ENCODE measurements around the gene CHRNA5. TPM values are rescaled to one million over a fixed set of nuclear protein-coding genes. Genes with fewer than 3 reads are reported as not detected.

The CHRNA5 gene
- total and polyA plus RNA-seq, 9 of the 15 experiments (the other 6 are each of a cell fraction or from before 2014, with no cell fraction given), result 2.8 to 16.1 (median 11.4) TPM

DNA sequence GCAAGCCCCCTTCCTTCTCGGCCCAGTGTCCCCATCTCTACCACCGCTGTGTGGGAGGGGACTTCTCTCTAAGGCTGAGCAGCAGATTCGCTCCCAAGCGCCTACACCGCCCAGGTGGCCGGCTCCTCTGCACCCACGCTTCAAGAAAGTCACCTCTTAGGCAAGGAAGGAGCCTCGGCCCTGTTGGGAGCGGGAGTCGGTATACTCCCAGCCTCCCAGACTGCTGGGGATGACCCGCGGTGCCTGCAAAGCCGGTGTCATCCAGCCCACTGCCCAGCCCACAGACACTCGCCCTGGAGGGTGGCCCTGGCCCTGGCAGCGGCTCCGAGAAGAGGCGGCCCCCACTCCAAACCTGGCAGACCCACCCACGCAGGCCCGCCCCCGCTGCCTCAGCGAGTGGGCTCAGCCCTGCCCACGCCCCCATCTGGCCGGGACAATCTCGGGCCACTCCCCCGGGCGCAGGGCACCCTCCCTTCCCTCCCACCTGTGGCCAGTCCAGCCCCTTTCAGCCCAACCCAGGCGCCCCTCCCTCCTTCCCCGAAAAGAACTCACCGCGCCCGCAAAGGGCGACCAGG lies 75.3 kb downstream of the CHRNA5 start:
- no peak overlapping the region for H3K27ac ChIP-seq (ENCODE audit: extremely low read depth, low read depth, low read length)
- H4K20me1 ChIP-seq (replicated peaks; ENCODE audit: control insufficient read depth, insufficient read depth, low read length), result 0 out of 2 replicates have a peak, but pooled peaks cover 3% of the 10 kb centered on the region
- ChIA-PET POLR2A (interaction anchor here (0.6 to 1.0 kb wide), 2 partner anchors 11 to 12 kb away, joined by 4 read pairs; no protein-coding TSS in a partner anchor), CTCF (ENCODE audit: low intra/inter-chr PET ratio) (interaction anchor here (1.1 kb wide), 1 partner anchor 68 kb away, joined by 3 read pairs; no protein-coding TSS in a partner anchor)
- H3K27me3 ChIP-seq (ENCODE audit: control insufficient read depth in 2 of 2, insufficient read depth in 2 of 2, low read length in 2 of 2), result peaks cover 9 to 30% of the 10 kb centered on the region in 2 experiments; a peak in 4 of 5 replicates
- DNase-seq (ENCODE audit: extremely low read depth in 1 of 4, low spot score in 3 of 4) (peak in 3 of 4 experiments; percentile 24 to 88 (median 86)), ATAC-seq (peak; percentile 63), FAIRE-seq (no peak)
- no peaks in the 10 kb centered on the region for H3K79me2 ChIP-seq (ENCODE audit: control insufficient read depth, insufficient read depth, low read length)
- in situ Hi-C loops (cut with MboI) (no loop called here), intact Hi-C loops (cut with micrococcal nuclease) (no loop called here)
- H3K9me3 ChIP-seq (replicated peaks; ENCODE audit: control insufficient read depth, insufficient read depth, low read depth, low read length), result no peaks in the 10 kb centered on the region
- no peaks in the 10 kb centered on the region for H3K9me1 ChIP-seq (ENCODE audit: control insufficient read depth, insufficient read depth, low read length)
- H3K4me3 ChIP-seq, result peak overlapping the region; percentile 13; the same call in 1 of the 2 replicates
- H2AFZ ChIP-seq (ENCODE audit: low read depth, low read length), result peak overlapping the region; percentile 44
- no peak overlapping the region for H3K9ac ChIP-seq (ENCODE audit: insufficient read depth in 1 of 2, low read depth in 2 of 2, low read length in 2 of 2)
- H3K4me1 ChIP-seq (replicated peaks in 1 of 2; ENCODE audit: control insufficient read depth in 2 of 2, insufficient read depth in 2 of 2, low read length in 2 of 2), result peaks cover 3 to 12% of the 10 kb centered on the region in 2 experiments; a peak in 3 of 5 replicates
- peak overlapping the region; percentile 33; the same call in 1 of the 2 replicates for H3K4me2 ChIP-seq (ENCODE audit: insufficient read depth, low read length)
- H3K36me3 ChIP-seq (ENCODE audit: control insufficient read depth, insufficient read depth, low read length), result no peaks in the 10 kb centered on the region
- TF ChIP-seq ZFP1 (CRISPR knock-in tag; IDR thresholded peaks at IDR 0.05) (no peak), ZNF23 (CRISPR knock-in tag; IDR thresholded peaks at IDR 0.05) (no peak), EGR1 (conservative IDR thresholded peaks at IDR 0.05) (peak; percentile 91), RBM22 (IDR thresholded peaks at IDR 0.05; ENCODE audit: low read depth, low read length, poor library complexity, severe bottlenecking) (no peak)
- BruUV-seq (replicated peaks), result no TSS peak
- under 1% methylated on average over 17 of the region's 32 CpGs for WGBS (ENCODE audit: insufficient coverage, low coverage, missing lambda C conversion rate)

Measured in K562 (cell line).